Measurements from ENCODE around the gene NEAT1.
A peak's percentile ranks its signal among the peaks of the same experiment; 100 is the strongest.

Gene NEAT1

GRCh38 chr11:65421794-65422632 is 585 bp upstream of the NEAT1 start:
- DNase-seq (ENCODE audit: low spot score) (peak; percentile 90), FAIRE-seq (no peak)

GRCh38 chr11:65423516-65424204 is 1.1 kb downstream of the NEAT1 start:
- no peak for DNase-seq (ENCODE audit: low spot score)
- FAIRE-seq: no peak

GRCh38 chr11:65424205-65425104 is 1.9 kb downstream of the NEAT1 start:
- DNase-seq (ENCODE audit: low spot score): no peak
- FAIRE-seq: no peak

- no peak for FAIRE-seq
- no peak for DNase-seq (ENCODE audit: low spot score)
These were observed 2.7 kb downstream of the NEAT1 start for GRCh38 chr11:65425105-65425970.

GRCh38 chr11:65425971-65426838 is 3.6 kb downstream of the NEAT1 start:
- FAIRE-seq (no peak), DNase-seq (ENCODE audit: low spot score) (no peak)

GRCh38 chr11:65426839-65427690 is 4.5 kb downstream of the NEAT1 start:
- FAIRE-seq (no peak), DNase-seq (ENCODE audit: low spot score) (no peak)

GRCh38 chr11:65427691-65428577 is 5.3 kb downstream of the NEAT1 start:
- no peak for DNase-seq (ENCODE audit: low spot score)
- no peak for FAIRE-seq

- DNase-seq (ENCODE audit: low spot score) (no peak), FAIRE-seq (no peak)
These were observed 6.0 kb downstream of the NEAT1 start for GRCh38 chr11:65428578-65429067.

- FAIRE-seq (no peak), DNase-seq (ENCODE audit: low spot score) (no peak)
These were observed 6.6 kb downstream of the NEAT1 start for GRCh38 chr11:65429068-65429681.

GRCh38 chr11:65429724-65430405 is 7.3 kb downstream of the NEAT1 start:
- FAIRE-seq (no peak), DNase-seq (ENCODE audit: low spot score) (no peak)

- FAIRE-seq: no peak
- DNase-seq (ENCODE audit: low spot score): no peak
These were observed 8.0 kb downstream of the NEAT1 start for GRCh38 chr11:65430406-65431217.

- DNase-seq (ENCODE audit: low spot score) (no peak), FAIRE-seq (no peak)
These were observed 9.0 kb downstream of the NEAT1 start for GRCh38 chr11:65431451-65432099.

- FAIRE-seq (no peak), DNase-seq (ENCODE audit: low spot score) (no peak)
These were observed 9.6 kb downstream of the NEAT1 start for GRCh38 chr11:65432100-65432650.

GRCh38 chr11:65432686-65433582 is 10.3 kb downstream of the NEAT1 start:
- DNase-seq (ENCODE audit: low spot score) (no peak), FAIRE-seq (no peak)

Measured in urothelium cell line (cell line).